HG02981 (cell line): ENCODE data around the gene NIBAN1.
A peak's percentile ranks its signal among the peaks of the same experiment; 100 is the strongest.
"Not testable (repeated sequence)": the region's sequence is repeated elsewhere in the genome, so short reads cannot be mapped to it uniquely, and the experiment has no call there.

ENCODE experiments used
- ATAC-seq: cut with Tn5 transposase; IDR thresholded peaks from one replicate; pipeline ENCODE4 v1.9.1; 2021; ENCODE audit warnings: mild to moderate bottlenecking, moderate library complexity; ENCODE audit not compliant: unreplicated experiment

Gene NIBAN1

DNA sequence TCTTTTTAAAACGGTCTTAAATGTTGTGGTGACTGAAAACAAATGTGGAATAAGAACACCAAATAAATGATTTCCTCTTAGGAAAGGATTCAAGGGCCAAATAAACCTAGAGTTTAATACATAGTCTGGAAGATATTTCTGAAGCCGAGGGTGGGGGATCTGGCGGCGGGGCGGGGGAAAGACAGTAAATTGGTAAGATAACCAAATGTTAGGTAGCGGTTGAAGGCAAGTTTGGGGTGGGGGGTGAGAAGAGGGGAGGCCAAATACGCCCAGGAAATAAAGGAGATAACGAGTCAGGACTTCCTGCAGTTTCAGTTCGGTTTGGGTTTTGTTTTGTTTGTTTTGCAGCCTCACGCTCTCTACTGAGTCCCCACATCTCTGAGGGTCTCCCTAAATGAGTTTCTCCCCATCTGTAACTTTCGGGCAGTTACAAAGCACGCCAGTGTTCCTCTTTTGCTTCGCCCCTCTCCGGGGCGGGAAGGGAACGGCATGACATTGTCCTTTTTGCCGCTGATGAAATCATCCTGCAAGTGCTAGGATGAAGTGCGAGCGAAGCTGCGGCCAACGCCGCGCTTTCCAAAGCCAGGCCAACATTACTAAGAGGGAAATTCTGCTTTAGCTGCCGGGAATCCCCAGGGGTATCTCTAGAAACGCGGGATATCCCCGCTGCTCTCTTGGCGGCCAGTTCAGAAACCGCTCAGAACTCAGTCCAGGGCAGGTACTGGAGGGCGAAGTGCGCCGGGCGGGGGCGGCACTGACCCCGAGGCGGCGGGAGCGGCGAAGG, 844 bp downstream of the NIBAN1 start:
- ATAC-seq, result peak; percentile 45

DNA sequence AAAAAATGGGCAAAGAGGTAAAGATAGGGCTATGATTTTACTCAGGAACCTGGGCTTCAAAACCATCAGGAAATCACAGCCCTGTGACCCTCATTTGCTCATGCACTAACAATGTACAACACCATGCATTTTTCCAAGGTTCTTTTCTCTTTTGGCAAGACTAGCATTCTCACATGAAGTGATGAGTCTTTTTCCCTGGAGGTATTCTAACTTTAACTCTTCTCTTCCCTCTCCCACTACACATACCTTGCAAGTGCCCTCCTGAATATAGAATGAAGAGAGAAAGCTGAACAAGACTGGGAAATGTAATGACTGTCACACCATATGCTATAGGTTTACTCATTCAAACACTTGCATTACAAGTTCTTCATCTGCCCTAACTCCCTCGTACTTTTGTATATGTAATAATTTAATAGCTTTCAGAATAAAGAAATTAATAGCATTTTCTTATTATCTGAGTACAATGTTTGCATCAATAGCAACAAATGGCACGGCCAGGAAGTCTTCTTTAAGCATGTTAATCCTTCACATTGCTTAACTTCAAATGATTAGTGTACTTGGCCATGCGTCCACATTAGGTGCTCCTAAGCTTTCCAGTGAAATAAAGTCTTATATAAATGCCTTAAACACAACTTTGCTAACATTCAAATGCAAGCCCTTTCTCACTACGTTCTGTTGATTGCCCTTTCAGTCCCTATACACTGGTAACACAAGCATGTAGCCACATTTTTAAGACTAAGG, 1.8 kb downstream of the NIBAN1 start:
- ATAC-seq, result no peak

DNA sequence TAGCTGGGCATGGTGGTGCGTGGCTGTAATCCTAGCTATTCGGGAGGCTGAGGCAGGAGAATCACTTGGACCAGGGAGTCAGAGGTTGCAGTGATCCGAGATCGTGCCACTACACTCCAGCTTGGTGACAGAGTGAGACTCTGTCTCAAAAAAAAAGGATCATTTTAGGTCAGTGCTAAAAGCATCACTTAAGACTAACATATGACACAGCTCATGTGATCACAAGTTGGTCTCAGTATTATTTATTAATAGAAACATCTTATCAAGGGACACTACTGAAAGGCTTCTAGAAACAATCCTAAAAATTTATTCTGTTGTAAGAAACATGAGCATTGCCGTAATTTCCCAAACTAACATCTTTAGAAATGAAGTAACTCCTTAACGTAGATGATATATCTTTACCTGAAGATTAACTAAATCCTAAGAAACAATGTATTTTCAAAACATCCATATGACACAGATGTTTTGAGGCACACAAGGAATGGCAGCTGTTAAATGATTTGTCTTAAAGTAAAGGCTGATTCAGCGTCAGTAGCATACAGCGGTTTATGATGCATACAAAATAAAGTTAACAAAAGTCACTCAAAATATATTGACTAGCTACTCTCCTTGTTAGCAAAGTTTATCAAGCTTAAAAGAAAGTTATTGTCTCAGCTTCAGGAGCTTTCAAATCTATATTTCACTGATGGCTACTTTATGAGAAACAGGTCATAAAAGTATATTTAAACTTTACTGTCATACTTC, 2.6 kb downstream of the NIBAN1 start:
- no peak for ATAC-seq

DNA sequence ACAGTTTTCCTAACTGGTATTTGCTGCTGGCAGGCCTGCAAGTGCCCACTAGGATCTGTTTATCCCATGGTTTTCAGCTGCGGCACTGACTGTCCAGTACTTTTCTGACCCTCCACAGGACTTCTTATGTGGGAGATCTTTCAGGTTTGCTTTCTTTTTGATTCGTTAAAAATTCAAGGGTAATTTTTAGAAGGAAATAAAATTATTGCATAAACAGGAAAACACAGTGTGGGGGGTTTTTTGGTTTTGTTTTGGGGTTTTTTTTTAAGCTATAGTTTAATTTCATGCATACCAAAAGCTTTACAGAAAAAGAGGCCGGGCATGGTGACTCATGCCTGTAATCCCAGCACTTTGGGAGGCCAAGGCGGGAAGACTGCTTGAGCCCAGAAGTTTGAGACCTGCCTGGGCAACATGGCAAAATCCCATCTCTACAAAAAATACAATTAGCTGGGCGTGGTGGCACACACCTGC, 3.6 kb downstream of the NIBAN1 start:
- no peak for ATAC-seq

DNA sequence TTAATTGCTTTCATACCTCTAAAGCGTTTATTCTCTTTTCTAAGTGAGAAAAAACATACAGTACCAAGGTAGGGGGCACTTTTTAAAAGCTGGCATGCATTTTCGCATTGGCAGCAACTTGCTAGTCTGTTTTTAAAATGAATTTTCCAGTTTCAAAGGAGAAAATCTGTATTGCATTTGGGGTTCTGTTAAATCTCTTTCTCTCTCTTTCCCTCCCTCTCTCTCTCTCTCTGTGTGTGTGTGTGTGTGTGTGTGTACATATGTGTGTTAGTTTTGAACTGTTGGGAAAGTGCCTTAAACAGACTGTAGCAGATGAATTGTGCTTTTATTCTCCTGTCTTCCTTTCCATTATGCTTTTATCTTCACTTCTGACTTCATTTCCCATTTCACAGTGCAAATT, 7.3 kb downstream of the NIBAN1 start:
- no peak for ATAC-seq

DNA sequence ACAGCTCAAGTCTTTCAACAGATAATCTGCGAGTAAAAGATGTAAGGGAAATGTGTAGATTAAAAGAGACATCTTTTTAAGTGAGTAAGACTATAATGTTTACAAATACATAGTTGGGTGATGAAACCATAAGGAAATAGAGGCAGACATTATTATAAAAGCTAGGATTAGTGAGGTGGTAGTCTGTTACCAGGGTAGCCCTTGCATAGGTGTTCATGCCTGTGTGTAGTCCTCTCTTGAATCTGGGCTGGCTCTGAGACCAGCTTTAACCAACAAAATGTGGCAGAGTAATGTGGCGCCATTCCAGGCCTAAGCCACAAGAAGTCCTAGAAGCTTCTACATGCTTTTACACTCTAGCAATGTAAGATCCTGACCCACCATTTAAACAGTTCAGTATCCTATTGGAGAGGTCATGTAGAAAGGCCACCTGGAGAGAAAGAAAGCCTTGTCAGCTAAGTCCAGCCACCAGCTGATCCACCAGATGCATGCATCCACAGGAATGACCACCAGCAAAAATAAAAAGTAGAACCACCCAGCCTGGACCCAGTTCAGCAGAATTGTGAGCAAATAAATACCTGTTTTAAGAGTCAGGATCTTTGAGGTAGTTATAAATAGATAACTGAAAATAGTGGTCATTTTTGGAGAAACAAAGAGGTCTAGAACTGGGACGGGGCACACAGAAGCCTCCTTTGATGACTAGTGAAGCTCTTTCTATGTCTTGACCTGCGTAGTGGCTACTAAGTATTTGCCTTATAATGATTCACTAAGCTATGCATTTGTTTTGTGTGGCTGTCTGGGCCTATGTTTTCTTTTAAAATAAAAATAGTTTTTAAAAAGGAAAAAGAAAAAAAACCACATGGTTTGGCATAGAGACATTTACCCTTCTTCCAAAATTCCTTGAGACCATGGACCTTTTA, 8.1 kb downstream of the NIBAN1 start:
- ATAC-seq, result no peak

DNA sequence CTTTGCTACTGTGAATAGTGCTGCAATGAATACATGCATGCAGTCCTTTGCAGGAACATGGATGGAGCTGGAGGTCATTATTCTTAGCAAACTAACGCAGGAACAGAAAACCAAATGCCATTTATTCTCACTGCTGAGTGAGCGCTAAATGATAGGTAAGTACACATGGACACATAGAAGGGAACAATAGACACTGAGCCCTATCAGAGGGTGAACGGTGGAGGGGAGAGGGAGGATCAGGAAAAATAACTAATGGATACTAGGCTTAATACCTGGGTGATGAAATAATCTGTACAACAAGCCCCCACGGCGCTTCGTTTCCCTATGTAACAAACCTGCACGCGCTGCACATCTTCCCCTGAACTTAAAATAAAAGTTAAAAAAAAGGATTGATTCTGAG, 8.9 kb downstream of the NIBAN1 start:
- ATAC-seq, result no peak

DNA sequence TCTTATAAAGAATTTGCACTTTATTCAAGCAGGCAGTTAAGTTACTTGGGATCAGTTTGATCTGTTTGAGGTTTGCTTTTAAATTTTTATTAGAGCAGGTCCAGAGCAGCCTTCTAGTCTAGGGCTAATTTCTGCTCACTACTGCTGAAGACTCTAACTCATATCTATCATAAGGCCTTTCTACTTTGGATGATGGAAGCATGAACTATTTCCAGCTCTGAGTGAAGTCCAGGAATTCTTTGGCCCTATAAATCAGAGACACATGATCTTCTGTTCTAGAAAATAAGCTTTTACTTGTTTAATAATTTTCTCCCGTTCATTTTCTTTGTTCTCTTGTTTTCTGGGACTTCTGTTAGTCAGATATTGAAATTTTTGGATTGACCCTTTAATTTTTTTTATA, 14.7 kb downstream of the NIBAN1 start:
- ATAC-seq, result no peak

DNA sequence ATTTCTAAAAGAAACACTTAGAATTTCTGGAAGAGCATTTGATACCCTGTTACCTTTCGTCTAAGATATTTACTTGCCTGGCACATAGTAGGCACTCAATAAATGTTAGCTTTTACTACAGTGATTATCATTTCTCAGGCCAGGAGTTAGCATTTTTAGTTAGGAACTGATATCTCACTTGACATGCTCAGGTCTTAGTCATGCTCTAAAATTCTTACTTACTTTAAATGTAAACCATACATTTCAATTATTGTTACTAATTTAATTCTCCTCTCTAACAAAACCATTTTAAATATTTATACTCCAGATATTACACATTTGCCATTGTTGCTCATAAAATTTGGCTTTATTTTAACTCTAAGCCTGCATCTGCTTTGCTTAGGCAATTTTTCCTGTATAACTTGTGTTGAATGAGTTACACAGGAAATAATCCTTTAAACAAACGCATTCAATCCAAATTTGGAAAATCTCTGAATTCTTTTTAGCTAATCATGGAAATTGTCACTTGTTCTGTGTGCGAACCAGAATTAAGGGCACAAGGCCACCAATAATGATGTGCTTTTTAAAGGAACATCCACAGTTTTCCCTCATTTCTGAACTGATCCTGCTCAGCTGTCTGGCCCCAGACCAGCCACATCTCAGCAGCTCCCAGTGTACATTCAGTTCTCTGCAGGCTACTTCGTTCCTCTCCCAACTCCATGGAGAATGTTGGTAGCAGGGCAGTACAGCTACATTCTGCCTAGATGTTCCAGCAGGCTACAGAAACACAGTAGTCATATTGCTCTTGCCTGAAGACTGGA, 15.6 kb downstream of the NIBAN1 start:
- no peak for ATAC-seq

DNA sequence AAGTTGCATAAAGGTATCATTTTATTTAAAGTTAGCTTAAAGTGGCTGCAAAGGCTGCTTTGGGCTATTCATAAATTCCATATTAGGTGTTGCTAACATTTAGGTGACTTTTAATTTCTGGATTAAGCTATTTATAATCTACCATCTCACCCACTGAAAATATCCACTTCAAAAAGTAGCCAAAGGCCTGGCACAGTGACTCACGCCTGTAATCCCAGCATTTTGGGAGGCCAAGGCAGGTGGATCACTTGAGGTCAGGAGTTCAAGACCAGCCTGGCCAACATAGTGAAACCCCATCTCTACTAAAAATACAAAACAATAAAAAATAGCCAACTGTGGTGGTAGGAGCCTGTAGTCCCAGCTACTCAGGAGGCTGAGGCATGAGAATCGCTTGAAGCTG, 16.4 kb downstream of the NIBAN1 start:
- ATAC-seq, result not testable (repeated sequence)

DNA sequence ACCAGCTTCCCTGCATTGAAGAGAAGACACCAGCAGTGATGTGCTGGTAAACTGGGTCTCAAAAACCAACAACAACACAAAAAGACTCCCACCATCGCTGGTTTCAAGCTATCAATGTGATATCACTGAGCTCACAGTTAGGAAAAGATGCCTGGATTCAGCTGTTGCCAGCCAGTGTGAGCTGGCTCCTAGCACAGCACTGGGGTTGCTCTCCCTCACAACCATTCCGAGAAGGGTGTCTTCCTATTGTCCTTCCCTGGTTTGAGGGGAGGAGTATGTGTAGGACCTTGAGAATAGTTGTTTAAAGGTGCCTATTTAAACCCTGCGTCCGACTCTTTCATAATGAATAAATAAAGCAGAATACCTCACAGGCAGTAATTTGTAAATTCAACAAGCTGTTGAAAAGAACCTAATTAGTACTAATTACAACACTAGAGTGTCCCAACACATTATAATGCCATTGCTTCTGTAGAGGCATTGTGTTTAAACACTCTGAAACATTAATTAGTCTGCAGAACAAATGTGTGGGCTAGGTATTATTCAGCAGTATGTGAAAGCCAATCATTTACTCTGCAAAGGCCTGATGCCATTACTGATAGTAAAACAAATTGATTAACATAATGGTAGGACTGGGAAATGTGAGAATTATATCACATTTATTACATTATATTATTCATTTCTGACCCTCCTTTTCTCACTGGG, 17.2 kb downstream of the NIBAN1 start:
- no peak for ATAC-seq

DNA sequence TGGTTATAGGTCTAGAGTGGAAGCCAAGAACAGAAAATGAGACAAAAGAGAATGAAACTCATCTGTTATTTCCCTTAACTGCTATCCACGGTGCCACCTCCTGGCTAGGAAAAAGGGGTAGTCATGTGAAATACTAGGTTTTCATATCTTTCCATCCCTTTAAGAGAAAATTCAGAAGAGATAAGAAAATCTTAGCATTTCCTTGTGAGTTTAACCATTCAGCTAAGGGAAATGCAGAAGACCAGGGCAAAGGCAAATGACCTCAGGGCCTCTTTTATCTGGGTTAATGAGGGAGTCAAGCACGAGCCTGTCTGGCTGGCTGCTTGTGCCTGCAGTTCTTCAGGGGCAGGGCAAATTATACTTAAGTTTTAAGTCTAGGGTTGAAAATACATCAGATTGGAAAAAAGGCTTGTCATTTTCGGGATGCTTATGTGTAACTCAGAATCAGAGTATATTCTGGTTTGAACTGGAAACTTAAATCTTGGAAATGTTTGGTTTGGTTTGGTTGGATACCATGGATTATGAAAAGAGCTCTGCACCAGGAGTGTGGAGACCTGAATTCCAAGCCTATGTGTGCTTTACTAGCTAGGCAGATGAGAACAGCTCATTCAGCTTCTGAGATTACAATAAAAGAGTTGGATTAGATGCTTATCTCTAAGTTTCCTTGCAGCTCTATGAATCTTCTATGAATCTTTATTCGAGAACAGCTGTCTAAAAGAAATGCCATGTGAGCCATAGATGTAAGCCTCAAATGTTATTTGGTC, 19.9 kb downstream of the NIBAN1 start:
- no peak for ATAC-seq

DNA sequence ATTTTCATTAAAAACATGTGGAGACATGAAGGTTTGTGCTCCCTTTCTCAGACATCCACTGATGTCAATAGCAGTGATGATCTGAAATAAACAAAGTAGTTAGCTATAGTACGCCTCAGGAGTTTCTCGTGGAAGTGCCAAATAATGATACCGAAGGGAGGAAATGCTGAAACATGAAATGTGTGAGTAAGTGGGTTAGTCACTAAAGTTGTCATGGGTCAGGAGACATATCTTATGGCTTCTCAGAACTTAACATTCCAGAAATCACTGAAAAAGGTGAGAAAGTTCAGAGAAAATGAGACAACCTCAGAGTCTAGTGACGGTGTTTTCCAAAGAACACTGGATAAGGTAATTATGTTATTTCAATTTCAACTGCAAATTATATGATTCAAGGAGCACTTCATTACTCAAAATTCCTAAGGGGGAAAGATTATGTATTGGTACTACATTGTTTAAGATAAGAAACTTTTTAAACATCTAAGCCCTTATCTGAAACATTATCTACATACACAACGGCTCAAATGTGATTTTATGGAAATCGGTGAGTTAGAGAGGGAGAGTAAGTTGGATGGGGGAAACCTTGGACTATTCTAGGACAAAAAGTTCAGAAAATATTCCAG, 20.6 kb downstream of the NIBAN1 start:
- no peak for ATAC-seq

DNA sequence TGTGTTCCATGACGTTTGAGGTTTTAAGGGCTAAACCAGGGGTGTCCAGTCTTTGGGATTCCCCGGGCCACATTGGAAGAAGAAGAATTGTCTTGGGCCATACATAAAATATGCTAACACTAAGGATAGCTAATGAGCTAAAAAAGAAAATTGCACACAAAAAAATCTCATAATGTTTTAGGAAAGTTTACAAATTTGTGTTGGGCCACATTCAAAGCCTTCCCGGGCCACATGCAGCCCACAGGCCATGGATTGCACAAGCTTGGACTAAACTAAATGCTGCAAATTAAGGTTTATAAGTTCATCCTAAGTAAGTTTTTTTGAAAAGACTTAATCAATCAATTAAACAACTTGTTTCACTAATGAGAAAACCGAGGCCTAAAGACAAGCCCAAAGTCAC, 21.9 kb downstream of the NIBAN1 start:
- no peak for ATAC-seq

DNA sequence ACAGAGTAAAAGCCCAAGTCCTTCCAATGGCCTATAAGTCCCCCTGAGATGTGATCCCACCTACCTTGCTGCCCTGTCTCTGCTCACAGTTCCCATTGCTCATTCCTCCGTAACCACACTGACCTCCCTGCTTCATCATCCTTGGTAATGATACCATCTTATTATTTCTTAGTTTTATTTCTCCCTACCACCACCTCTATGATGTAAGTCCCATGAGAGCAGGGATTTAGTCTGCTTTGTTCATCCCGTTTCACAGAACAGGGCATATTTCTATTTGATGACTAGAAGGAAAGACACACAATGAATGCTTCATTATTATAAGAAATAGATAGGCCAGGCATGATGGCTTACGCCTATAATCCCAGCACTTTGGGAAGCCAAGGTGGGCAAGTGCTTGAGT, 22.5 kb downstream of the NIBAN1 start:
- ATAC-seq, result no peak

DNA sequence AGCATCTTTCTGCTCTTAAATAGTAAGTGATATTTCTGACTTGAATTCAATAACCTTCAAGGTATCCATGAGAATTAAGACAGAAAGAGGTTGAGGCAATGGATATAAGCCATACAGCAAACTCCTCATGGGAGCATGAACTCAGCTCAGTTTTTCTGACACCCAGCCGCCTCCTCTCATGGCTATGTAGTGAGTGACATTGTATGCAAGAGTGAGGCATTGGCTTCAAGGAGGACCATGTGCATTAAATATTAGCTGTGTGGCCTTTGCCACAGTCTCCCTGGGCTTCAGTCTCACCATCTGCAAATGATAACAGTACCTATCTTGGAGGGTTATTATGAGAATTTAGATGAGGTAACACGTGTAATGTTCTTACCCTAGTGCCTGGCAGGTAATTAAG, 23.4 kb downstream of the NIBAN1 start:
- ATAC-seq, result no peak

DNA sequence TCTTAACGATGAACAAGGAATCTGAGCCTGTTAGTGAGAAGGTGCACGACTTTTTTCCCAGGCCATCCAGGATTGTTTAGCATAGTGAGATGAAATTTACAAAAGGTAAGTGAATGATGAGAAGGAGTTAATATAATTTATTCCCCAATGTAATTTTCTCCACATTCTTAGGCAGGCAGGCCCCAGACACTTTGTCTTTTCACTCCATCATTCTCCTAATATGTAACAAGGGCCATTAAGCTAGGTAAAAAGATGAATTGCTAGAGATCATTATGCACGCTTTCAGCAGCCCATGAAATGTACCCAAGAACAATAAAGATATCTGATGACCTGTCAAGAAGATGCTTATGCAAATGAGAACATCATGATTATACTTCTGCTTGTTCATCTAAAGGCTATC, 24.1 kb downstream of the NIBAN1 start:
- no peak for ATAC-seq
